OCI-LY7 (cell line): ENCODE results near the gene HMSD.

Experiments used
- EZH2phosphoT487 ChIP-seq: fragments of 200-600 bp; sonication (generic); IDR thresholded peaks from 2 replicates; pipeline ENCODE4 v1.6.1; 2018; ENCODE audit warnings: low read depth, borderline replicate concordance, mild to moderate bottlenecking, mixed run types, antibody characterized with exemption, low read length, moderate library complexity, mixed read lengths
- TF ChIP-seq, protein P1 (sequence below): fragments of 200-600 bp; sonication (generic); conservative IDR thresholded peaks from 2 replicates; pipeline ENCODE4 v1.5.1; 2014; ENCODE audit warnings: mild to moderate bottlenecking, antibody characterized with exemption, low read length, moderate library complexity, mixed read lengths

DNA sequence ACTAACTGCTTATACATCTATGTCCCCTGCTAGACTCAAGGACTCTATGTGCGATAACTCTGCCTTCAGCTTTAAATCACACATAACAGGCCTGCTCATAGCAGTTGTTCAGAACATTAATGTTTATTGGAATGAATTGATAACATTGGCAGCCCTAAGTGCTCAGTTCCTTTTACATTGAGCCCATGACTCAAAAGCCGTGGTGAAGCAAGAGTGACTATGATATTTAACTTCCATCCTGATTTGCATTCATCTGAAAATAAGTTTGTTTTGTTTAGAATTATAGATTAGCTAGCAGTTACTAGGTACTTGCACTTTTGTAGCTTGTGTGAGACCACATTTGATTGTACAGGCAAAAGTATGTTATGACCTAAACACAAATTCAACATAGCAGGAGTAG, 27.1 kb upstream of the HMSD start:
- TF ChIP-seq, protein P1, sequence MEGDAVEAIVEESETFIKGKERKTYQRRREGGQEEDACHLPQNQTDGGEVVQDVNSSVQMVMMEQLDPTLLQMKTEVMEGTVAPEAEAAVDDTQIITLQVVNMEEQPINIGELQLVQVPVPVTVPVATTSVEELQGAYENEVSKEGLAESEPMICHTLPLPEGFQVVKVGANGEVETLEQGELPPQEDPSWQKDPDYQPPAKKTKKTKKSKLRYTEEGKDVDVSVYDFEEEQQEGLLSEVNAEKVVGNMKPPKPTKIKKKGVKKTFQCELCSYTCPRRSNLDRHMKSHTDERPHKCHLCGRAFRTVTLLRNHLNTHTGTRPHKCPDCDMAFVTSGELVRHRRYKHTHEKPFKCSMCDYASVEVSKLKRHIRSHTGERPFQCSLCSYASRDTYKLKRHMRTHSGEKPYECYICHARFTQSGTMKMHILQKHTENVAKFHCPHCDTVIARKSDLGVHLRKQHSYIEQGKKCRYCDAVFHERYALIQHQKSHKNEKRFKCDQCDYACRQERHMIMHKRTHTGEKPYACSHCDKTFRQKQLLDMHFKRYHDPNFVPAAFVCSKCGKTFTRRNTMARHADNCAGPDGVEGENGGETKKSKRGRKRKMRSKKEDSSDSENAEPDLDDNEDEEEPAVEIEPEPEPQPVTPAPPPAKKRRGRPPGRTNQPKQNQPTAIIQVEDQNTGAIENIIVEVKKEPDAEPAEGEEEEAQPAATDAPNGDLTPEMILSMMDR, result no peak
- no peak for TF ChIP-seq EZH2phosphoT487
